Heart left ventricle (tissue), 16 donors: ENCODE results near the gene DNAJC11. TPM values are rescaled to one million over a fixed set of nuclear protein-coding genes. Genes with fewer than 3 reads are reported as not detected.
"Not testable (repeated sequence)": the region's sequence is repeated elsewhere in the genome, so short reads cannot be mapped to it uniquely, and the experiment has no call there.

Source experiments
- ATAC-seq, 4 donors: fragments of 200-7000 bp; cut with Tn5 transposase; one replicate each; pipeline ENCODE4 v1.9.1; 2020 to 2022; ENCODE audit warnings: moderate library complexity in 4 of 4, mild to moderate bottlenecking in 3 of 4, moderate number of reproducible peaks in 1 of 4
- DNase-seq, 5 donors: peaks; one replicate each; pipeline ENCODE4 v3.0.0-alpha.2; 2020
- H3K27ac ChIP-seq, 12 donors: fragments of 200-600 bp; sonication (generic) in 4 of 12; one replicate each; pipeline versions ENCODE4 v1.5.0 to v1.8.0; 2016 to 2022; ENCODE audit warnings: mild to moderate bottlenecking in 2 of 12
- H3K27me3 ChIP-seq, 9 donors: fragments of 200-600 bp; sonication (generic) in 2 of 9; one replicate each; pipeline versions ENCODE4 v1.5.1 to v1.8.0; 2016 to 2022; ENCODE audit warnings: mild to moderate bottlenecking in 3 of 9
- H3K36me3 ChIP-seq, 9 donors: fragments of 200-600 bp; sonication (generic) in 2 of 9; one replicate each; pipeline versions ENCODE4 v1.5.0 to v1.8.0; 2018 to 2022; ENCODE audit warnings: mild to moderate bottlenecking in 2 of 9
- H3K4me1 ChIP-seq, 12 donors: fragments of 200-600 bp; sonication (generic) in 4 of 12; one replicate each; pipeline versions ENCODE4 v1.5.0 to v1.8.0; 2016 to 2022; ENCODE audit warnings: mild to moderate bottlenecking in 3 of 12
- H3K4me3 ChIP-seq, 12 donors: fragments of 200-600 bp; sonication (generic) in 4 of 12; one replicate each; pipeline versions ENCODE4 v1.5.0 to v1.8.0; 2017 to 2022; ENCODE audit warnings: mild to moderate bottlenecking in 9 of 12, moderate library complexity in 4 of 12
- H3K9me3 ChIP-seq, 12 donors: fragments of 200-600 bp; sonication (generic) in 4 of 12; one replicate each; pipeline versions ENCODE4 v1.5.0 to v1.8.0; 2016 to 2022; ENCODE audit warnings: mild to moderate bottlenecking in 1 of 12
- CTCF ChIP-seq, 12 donors: fragments of 200-600 bp; sonication (generic) in 4 of 12; IDR thresholded peaks; one replicate each; pipeline versions ENCODE4 v1.5.0 to v1.8.0; 2018 to 2022; ENCODE audit warnings: antibody characterized with exemption in 12 of 12, mild to moderate bottlenecking in 5 of 12
- POLR2A ChIP-seq, 2 donors: fragments of 450-650 bp; IDR thresholded peaks; one replicate each; pipeline ENCODE4 v1.6.1; 2017; ENCODE audit warnings: antibody characterized with exemption in 2 of 2, mild to moderate bottlenecking in 2 of 2, moderate library complexity in 2 of 2
- WGBS, 4 donors: extraction: QIAGEN DNeasy Blood & Tissue Kit in 2 of 4; methylation state at CpG; one replicate each; pipeline versions ENCODE4 v1.1.5 to v1.1.7; 2013 to 2018; 5-methylcytosine and 5-hydroxymethylcytosine counted together
- intact Hi-C, 10 donors: fragments of 100-400 bp; cut with DNase I; formaldehyde crosslinking; loops; one replicate each; pipeline versions ENCODE4 v1.11.1 to v1.14.2; 2022
- polyA plus RNA-seq, 2 donors: library from polyadenylated mRNA; stranded (reverse); fragments of 200-250 nt; gene quantifications; one replicate each; pipeline ENCODE4 v1.2.3, GENCODE V29; 2013
- total RNA-seq, 9 donors: library from RNA; depleted of rRNA in 2 of 9; stranded (reverse); fragments of >200 nt in 2 of 9; fragmentation: NEBNext Ultra II Directional in 3 of 9; extraction: Animal tissue kit (Norgen Biotek cat#: 25700) in 3 of 9; gene quantifications; one replicate each; pipeline versions ENCODE4 v1.1.0 to v1.2.4, GENCODE V29; 2016 to 2023
- donor health status: ischemic (EF 13 %, LVEDD 7.1; RV severe dilation, severe dysfunction).
- donor health status: healthy with polysubstance abuse.
- donor health status: DM: no; HTN: yes; CAD: no.
- donor health status: DM: no; HTN: no; CAD: no.
- donor health status: ischemic (EF 25% LVEDD 6.9; RV normal size, moderate dysfunction).
- donor health status: ischemic (EF 25% LVEDD 5.7; RV mildly dilated, moderate dysfunction).
- donor health status: healthy.
- donor health status: DM: yes; HTN: yes; CAD: no.
- donor health status: ischemic (EF 35%, LVEDD 5.7; RV mildly dilated, moderate dysfunction).
- donor health status: nonischemic (EF 11% LVEDD 7.7; RV severe dilation, severe dysfunction).
- donor health status: DM: yes; HTN: yes; CAD: no.
- donor health status: PGD.
- donor health status: ischemic (EF 29% LVEDD 5.4; RV normal size, mild dysfunction).
- donor health status: nonischemic (EF 23%, LVEDD 6.1; RV moderate dilation, normal function).

The DNAJC11 gene
- total and polyA plus RNA-seq, 11 donors, result 42.4 to 67.4 (median 51.7) TPM

- ATAC-seq, result peak; percentile 28 to 63 (median 39)
- 54 to 65% (median 58%) methylated on average over 5 of the region's 5 CpGs for WGBS, 4 donors
- Histone ChIP-seq H3K4me3 (no peak overlapping the region), H3K27ac (peak overlapping the region in 11 of 12 donors; percentile 55 to 84 (median 68)), H3K27me3 (no peaks in the 10 kb centered on the region), H3K9me3 (no peaks in the 10 kb centered on the region), H3K4me1 (peaks cover 0 to 22% (median 6%) of the 10 kb centered on the region in 12 donors), H3K36me3 (peaks cover 0 to 44% (median 29%) of the 10 kb centered on the region in 9 donors)
- DNase-seq, result no peak
- no peak for TF ChIP-seq CTCF (IDR thresholded peaks at IDR 0.05)
- no peak for TF ChIP-seq POLR2A (IDR thresholded peaks at IDR 0.05)
- intact Hi-C loops, result no loop called here
These were observed 34.9 kb downstream of the DNAJC11 start for GRCh38 chr1:6666696-6667095.

GRCh38 chr1:6662468-6662867, 39.1 kb downstream of the DNAJC11 start:
- Histone ChIP-seq H3K36me3 (peaks cover 0 to 36% (median 24%) of the 10 kb centered on the region in 9 donors), H3K4me1 (peaks cover 0 to 11% (median under 1%) of the 10 kb centered on the region in 12 donors)
- H3K4me3 ChIP-seq, intact Hi-C loops, DNase-seq, H3K27me3 ChIP-seq, H3K27ac ChIP-seq, H3K9me3 ChIP-seq, ATAC-seq: not testable (repeated sequence)
- WGBS, 4 donors, result 89 to 98% (median 98%) methylated on average over 7 of the region's 7 CpGs

GRCh38 chr1:6660415-6661049, 41.1 kb downstream of the DNAJC11 start:
- no peak for DNase-seq
- no peak overlapping the region for H3K4me3 ChIP-seq
- no peak overlapping the region for H3K27ac ChIP-seq
- no peaks in the 10 kb centered on the region for H3K9me3 ChIP-seq
- peaks cover 0 to 16% (median 4%) of the 10 kb centered on the region in 9 donors for H3K36me3 ChIP-seq
- no peak for TF ChIP-seq CTCF (IDR thresholded peaks at IDR 0.05)
- no peak for TF ChIP-seq POLR2A (IDR thresholded peaks at IDR 0.05)
- no peak for ATAC-seq
- WGBS, 4 donors, result 79 to 87% (median 84%) methylated on average over 7 of the region's 7 CpGs
- H3K4me1 ChIP-seq, result peaks cover 0 to 8% (median 0%) of the 10 kb centered on the region in 12 donors
- intact Hi-C loops, result no loop called here
- H3K27me3 ChIP-seq, result no peaks in the 10 kb centered on the region

GRCh38 chr1:6658359-6659060, 43.1 kb downstream of the DNAJC11 start:
- DNase-seq, result no peak
- TF ChIP-seq POLR2A (IDR thresholded peaks at IDR 0.05) (no peak), CTCF (IDR thresholded peaks at IDR 0.05) (no peak)
- peaks cover 0 to 8% (median 0%) of the 10 kb centered on the region in 12 donors for H3K4me1 ChIP-seq
- H3K9me3 ChIP-seq, result no peaks in the 10 kb centered on the region
- H3K36me3 ChIP-seq, result peaks cover 0 to 20% (median 8%) of the 10 kb centered on the region in 9 donors
- no peaks in the 10 kb centered on the region for H3K27me3 ChIP-seq
- no peak overlapping the region for H3K27ac ChIP-seq
- no peak for ATAC-seq
- 81 to 87% (median 85%) methylated on average over 5 of the region's 5 CpGs for WGBS, 4 donors
- H3K4me3 ChIP-seq, result no peak overlapping the region
- intact Hi-C loops, result no loop called here
